CD8-positive, alpha-beta memory T cell (primary cell): ENCODE measurements around the gene AK4. TPM values are rescaled to one million over a fixed set of nuclear protein-coding genes. Genes with fewer than 3 reads are reported as not detected.

Experiments used
- CTCF ChIA-PET: fragments of 350-600 bp; sonication (Branson Sonifier 250); formaldehyde crosslinking; loops from one replicate; lab custom pipeline; 2021; ENCODE audit warnings: antibody characterized with exemption; lab: Charles Lee
- POLR2A ChIA-PET: fragments of 350-600 bp; sonication (Branson Sonifier 250); formaldehyde crosslinking; loops from one replicate; lab custom pipeline; 2021; ENCODE audit warnings: antibody characterized with exemption; lab: Charles Lee
- DNase-seq, 5 donors: peaks; one replicate each; pipeline versions ENCODE4 v3.0.0 to v3.0.0-alpha.2; 2020 to 2022; ENCODE audit warnings: mixed read lengths in 1 of 5
- H3K27ac ChIP-seq: one replicate; pipeline ENCODE4 v1.7.0; 2013; ENCODE audit warnings: low read depth, mild to moderate bottlenecking, low read length, moderate library complexity
- H3K27me3 ChIP-seq: 2 replicates; pipeline ENCODE4 v1.7.0; 2013; ENCODE audit warnings: low read length, mild to moderate bottlenecking; ENCODE audit not compliant: insufficient read depth, poor library complexity, severe bottlenecking
- H3K36me3 ChIP-seq: 2 replicates; pipeline ENCODE4 v1.7.0; 2013; ENCODE audit warnings: mild to moderate bottlenecking, low read length, moderate library complexity; ENCODE audit not compliant: insufficient read depth
- H3K4me1 ChIP-seq: 2 replicates; pipeline ENCODE4 v1.7.0; 2013; ENCODE audit warnings: mild to moderate bottlenecking, low read length, moderate library complexity; ENCODE audit not compliant: insufficient read depth
- H3K4me3 ChIP-seq: 2 replicates; pipeline ENCODE4 v1.7.0; 2013; ENCODE audit warnings: mild to moderate bottlenecking, low read length
- H3K9me3 ChIP-seq: 2 replicates; pipeline ENCODE4 v1.7.0; 2013; ENCODE audit warnings: mild to moderate bottlenecking, low read length
- H3K27ac Mint-ChIP-seq, 8 donors: one replicate each; pipeline ENCODE4 v1.8.0; 2020 to 2021; ENCODE audit warnings: mixed read lengths in 8 of 8, mild to moderate bottlenecking in 6 of 8, inconsistent platforms in 3 of 8, moderate library complexity in 3 of 8
- H3K27me3 Mint-ChIP-seq, 2 donors: one replicate each; pipeline ENCODE4 v1.8.0; 2020 to 2021; ENCODE audit warnings: mixed read lengths in 2 of 2, mild to moderate bottlenecking in 1 of 2, moderate library complexity in 1 of 2
- H3K36me3 Mint-ChIP-seq, 3 donors: one replicate each; pipeline ENCODE4 v1.8.0; 2020 to 2021; ENCODE audit warnings: mixed read lengths in 3 of 3, inconsistent platforms in 1 of 3, mild to moderate bottlenecking in 1 of 3
- H3K4me1 Mint-ChIP-seq, 3 donors: one replicate each; pipeline ENCODE4 v1.8.0; 2020 to 2021; ENCODE audit warnings: mixed read lengths in 3 of 3, inconsistent platforms in 1 of 3, mild to moderate bottlenecking in 1 of 3
- H3K4me3 Mint-ChIP-seq, 7 donors: one replicate each; pipeline ENCODE4 v1.8.0; 2020 to 2021; ENCODE audit warnings: mixed read lengths in 7 of 7, mild to moderate bottlenecking in 6 of 7, moderate library complexity in 4 of 7, inconsistent platforms in 2 of 7
- H3K9me3 Mint-ChIP-seq, 5 donors: one replicate each; pipeline ENCODE4 v1.8.0; 2020 to 2022; ENCODE audit warnings: mixed read lengths in 5 of 5, mild to moderate bottlenecking in 3 of 5, moderate library complexity in 2 of 5, inconsistent platforms in 1 of 5
- polyA plus RNA-seq: library from polyadenylated mRNA; unstranded; fragments of 300-500 nt; fragmentation: Illumina TruSeq; gene quantifications from one replicate; pipeline ENCODE4 v1.2.3, GENCODE V29; 2021
- total RNA-seq, 2 experiments: library from RNA; stranded (reverse); gene quantifications; one replicate each; pipeline ENCODE4 v1.2.3, GENCODE V29; 2021

AK4 gene
- total and polyA plus RNA-seq, 3 experiments from 2014 or later: 0.08 to 32.2 (median 29.9) TPM

DNA sequence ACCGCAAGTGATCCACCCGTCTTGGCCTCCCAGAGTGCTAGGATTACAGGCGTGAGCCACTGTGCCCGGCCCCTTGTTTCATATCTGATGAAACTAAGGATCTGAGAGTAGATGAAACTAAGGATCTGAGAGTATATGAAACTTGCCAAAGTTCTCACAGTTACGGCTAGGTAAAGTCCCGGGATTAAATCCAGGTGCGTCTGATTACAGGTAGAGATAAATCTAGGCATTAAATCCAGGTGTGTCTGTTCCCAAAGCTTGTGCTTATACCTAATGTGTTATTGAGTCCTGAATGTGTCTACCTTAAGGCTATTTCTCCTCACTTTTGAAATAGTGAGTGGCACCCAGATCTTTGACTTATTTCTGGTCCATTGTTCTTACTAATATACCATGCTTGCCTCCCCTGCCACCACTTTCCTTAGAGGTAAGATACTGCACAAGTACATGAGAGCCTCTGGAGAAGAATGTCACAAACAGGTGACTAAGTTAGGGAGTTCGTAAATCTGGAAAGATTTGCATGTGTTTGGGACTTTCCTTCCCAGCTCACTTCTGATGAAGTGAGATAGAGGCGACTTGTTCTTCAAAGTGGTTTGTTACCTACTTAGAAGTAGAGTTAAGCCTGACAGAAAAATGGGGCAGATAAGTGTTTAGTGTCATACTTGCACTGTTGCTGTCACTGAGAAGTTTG, 66.5 kb downstream of the AK4 start:
- no peak overlapping the region for H3K27ac Mint-ChIP-seq
- Histone ChIP-seq H3K4me1 (no peaks in the 10 kb centered on the region), H3K27ac (no peak overlapping the region), H3K27me3 (no peaks in the 10 kb centered on the region), H3K9me3 (no peaks in the 10 kb centered on the region), H3K36me3 (no peaks in the 10 kb centered on the region), H3K4me3 (no peak overlapping the region)
- no peaks in the 10 kb centered on the region for H3K36me3 Mint-ChIP-seq
- H3K4me1 Mint-ChIP-seq: peaks cover 0 to 6% (median 4%) of the 10 kb centered on the region in 3 donors
- H3K9me3 Mint-ChIP-seq: no peaks in the 10 kb centered on the region
- no peak for DNase-seq
- POLR2A ChIA-PET: no interaction called here
- H3K4me3 Mint-ChIP-seq: no peak overlapping the region
- CTCF ChIA-PET: interaction anchor here (0.9 to 1.6 kb wide), 3 partner anchors 9 to 473 kb away, joined by 3 to 4 read pairs (median 3); no protein-coding TSS in a partner anchor
- peaks cover 3 to 9% of the 10 kb centered on the region in 2 donors for H3K27me3 Mint-ChIP-seq

DNA sequence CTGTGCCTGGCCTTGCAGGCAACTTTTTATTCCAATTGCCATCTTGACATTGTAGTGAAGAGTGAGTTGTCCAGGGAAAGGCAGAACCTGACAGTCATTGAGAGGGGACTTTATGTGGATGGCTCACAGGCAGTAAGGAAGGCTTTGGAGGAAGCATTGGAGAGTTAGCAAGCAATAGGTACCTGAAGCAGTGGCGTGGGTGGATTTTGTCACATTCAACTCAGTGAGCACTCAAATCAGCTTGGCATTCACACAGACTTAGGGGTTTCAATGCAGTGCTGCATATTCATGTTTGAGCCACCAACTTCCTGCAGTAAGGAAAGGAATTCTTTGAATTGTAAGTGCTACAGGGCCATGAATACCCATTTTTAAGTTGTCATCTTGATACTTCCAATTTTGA, 69.0 kb downstream of the AK4 start:
- ChIA-PET CTCF (interaction anchor here (0.7 kb wide), 1 partner anchor 34 kb away, joined by 4 read pairs; no protein-coding TSS in a partner anchor), POLR2A (no interaction called here)
- H3K9me3 Mint-ChIP-seq: no peaks in the 10 kb centered on the region

GRCh38 chr1:65221638-65222339, 73.8 kb downstream of the AK4 start:
- CTCF ChIA-PET: no interaction called here
- Histone ChIP-seq H3K27ac (no peak overlapping the region), H3K4me1 (no peaks in the 10 kb centered on the region), H3K27me3 (no peaks in the 10 kb centered on the region), H3K4me3 (no peak overlapping the region), H3K36me3 (no peaks in the 10 kb centered on the region), H3K9me3 (no peaks in the 10 kb centered on the region)
- Mint-ChIP-seq H3K27ac (no peak overlapping the region), H3K4me3 (no peak overlapping the region), H3K9me3 (no peaks in the 10 kb centered on the region), H3K36me3 (no peaks in the 10 kb centered on the region), H3K4me1 (no peaks in the 10 kb centered on the region), H3K27me3 (peaks cover 4 to 13% of the 10 kb centered on the region in 2 donors)
- DNase-seq: no peak
- POLR2A ChIA-PET: no interaction called here

More for the DNA sequence above, 69.0 kb downstream of the AK4 start:
- H3K36me3 Mint-ChIP-seq: no peaks in the 10 kb centered on the region
- no peaks in the 10 kb centered on the region for H3K4me1 ChIP-seq
- no peak overlapping the region for H3K4me3 ChIP-seq
- peaks cover 0 to 6% (median 4%) of the 10 kb centered on the region in 3 donors for H3K4me1 Mint-ChIP-seq
- no peak for DNase-seq
- no peak overlapping the region for H3K4me3 Mint-ChIP-seq
- no peaks in the 10 kb centered on the region for H3K9me3 ChIP-seq
- H3K27me3 ChIP-seq: no peaks in the 10 kb centered on the region
- H3K36me3 ChIP-seq: no peaks in the 10 kb centered on the region
- H3K27ac ChIP-seq: no peak overlapping the region
- peaks cover 3 to 8% of the 10 kb centered on the region in 2 donors for H3K27me3 Mint-ChIP-seq
- H3K27ac Mint-ChIP-seq: no peak overlapping the region

DNA sequence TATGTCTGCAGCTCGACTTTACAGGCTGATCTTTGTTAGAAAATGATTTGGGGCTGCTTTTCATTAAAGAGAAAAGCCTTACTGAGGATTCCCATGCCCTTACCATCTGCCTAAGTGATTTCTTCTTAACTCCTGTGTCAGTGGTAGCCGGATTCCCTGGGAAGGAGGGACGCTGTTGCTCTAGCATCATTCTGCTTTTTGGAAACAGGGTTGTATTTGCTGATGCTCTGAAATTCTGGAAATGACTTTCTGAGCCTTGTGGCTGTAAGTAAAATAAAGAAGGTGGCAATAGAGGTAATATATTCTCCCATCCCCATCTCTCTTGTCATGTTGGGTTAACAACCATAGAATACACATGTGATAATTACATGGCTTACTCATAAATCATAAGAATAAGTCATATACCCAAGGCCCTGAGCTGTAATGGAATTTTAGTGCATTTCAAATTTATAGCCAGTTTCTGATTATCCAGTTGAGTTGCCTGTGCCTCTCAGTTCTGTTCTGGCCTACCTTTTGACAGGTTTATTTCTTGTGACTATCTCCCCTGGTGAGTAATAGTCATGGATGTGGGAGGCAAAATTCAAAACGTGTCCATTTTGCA, 74.4 kb downstream of the AK4 start:
- POLR2A ChIA-PET: no interaction called here
- Histone ChIP-seq H3K36me3 (no peaks in the 10 kb centered on the region), H3K9me3 (no peaks in the 10 kb centered on the region), H3K4me3 (no peak overlapping the region), H3K4me1 (no peaks in the 10 kb centered on the region), H3K27me3 (no peaks in the 10 kb centered on the region), H3K27ac (no peak overlapping the region)
- Mint-ChIP-seq H3K27ac (no peak overlapping the region), H3K27me3 (peaks cover 4 to 13% of the 10 kb centered on the region in 2 donors), H3K9me3 (no peaks in the 10 kb centered on the region), H3K4me3 (no peak overlapping the region), H3K36me3 (no peaks in the 10 kb centered on the region), H3K4me1 (no peaks in the 10 kb centered on the region)
- CTCF ChIA-PET: no interaction called here
- no peak for DNase-seq

DNA sequence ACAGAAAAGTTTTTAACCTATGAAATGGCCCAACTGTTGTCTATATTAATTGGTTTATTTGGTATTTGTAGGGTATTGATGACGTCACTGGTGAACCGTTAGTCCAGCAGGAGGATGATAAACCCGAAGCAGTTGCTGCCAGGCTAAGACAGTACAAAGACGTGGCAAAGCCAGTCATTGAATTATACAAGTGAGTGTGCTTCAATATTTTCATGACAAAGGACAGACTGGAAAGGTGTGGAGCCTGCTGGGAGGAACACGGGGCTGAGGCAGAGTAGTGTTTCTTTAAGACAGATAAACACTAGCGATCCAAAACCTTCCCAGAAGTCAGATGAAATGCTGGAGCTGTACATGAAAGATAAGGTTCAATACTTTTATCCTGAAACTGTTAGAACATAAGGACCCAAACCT, 76.7 kb downstream of the AK4 start:
- Histone ChIP-seq H3K9me3 (no peaks in the 10 kb centered on the region), H3K27me3 (no peaks in the 10 kb centered on the region), H3K36me3 (no peaks in the 10 kb centered on the region), H3K27ac (no peak overlapping the region), H3K4me3 (no peak overlapping the region), H3K4me1 (no peaks in the 10 kb centered on the region)
- POLR2A ChIA-PET: no interaction called here
- H3K4me1 Mint-ChIP-seq: no peaks in the 10 kb centered on the region
- CTCF ChIA-PET: interaction anchor here (1.0 to 1.6 kb wide), 2 partner anchors 9 kb away, joined by 4 read pairs; no protein-coding TSS in a partner anchor
- H3K4me3 Mint-ChIP-seq: no peak overlapping the region
- no peak overlapping the region for H3K27ac Mint-ChIP-seq
- peaks cover 4 to 15% of the 10 kb centered on the region in 2 donors for H3K27me3 Mint-ChIP-seq
- no peaks in the 10 kb centered on the region for H3K9me3 Mint-ChIP-seq
- H3K36me3 Mint-ChIP-seq: no peaks in the 10 kb centered on the region
- DNase-seq: no peak

DNA sequence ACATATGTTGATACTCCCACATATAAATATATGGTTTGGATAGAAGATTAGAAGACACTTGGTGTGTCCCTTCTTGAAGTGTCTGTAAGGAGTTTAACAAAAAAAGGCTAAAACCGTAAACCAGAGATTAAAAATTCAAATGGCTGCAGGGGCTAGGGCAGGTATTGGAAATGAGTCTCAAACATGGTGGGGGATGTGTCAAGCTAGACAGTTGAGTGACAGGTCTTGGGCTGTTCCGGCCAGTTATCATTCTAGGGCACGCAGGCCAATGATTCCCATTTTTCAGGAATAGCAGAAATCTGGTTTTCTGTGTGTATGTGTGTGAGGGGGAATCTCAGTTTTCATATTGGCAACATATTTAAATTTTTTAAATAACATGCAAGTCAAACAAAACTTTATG, 77.2 kb downstream of the AK4 start:
- POLR2A ChIA-PET: no interaction called here
- CTCF ChIA-PET: interaction anchor here (1.0 kb wide), 1 partner anchor 10 kb away, joined by 4 read pairs; no protein-coding TSS in a partner anchor
- no peak overlapping the region for H3K27ac Mint-ChIP-seq

DNA sequence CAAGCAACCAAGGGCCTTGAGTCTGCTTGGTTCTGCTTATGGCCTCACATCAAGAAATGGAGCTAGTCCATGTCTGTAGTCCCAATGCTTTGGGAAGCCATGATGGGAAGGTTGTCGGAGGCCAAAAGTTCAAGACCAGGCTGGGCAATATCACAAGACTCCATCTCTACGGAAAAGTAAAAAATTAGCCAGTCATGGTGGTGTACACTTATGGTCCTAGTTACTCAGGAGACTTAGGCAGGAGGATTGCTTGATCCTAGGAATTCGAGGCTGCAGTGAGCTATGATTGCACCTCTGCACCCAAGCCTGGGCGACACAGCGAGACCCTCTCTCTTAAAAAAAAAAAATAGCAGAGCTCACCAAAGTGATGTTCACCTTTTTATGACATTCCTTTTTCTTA, 81.2 kb downstream of the AK4 start:
- H3K27me3 ChIP-seq: no peaks in the 10 kb centered on the region
- no peaks in the 10 kb centered on the region for H3K9me3 ChIP-seq
- H3K4me3 ChIP-seq: no peak overlapping the region
- Mint-ChIP-seq H3K27me3 (peaks cover 7 to 29% of the 10 kb centered on the region in 2 donors), H3K4me3 (no peak overlapping the region), H3K9me3 (no peaks in the 10 kb centered on the region), H3K36me3 (no peaks in the 10 kb centered on the region), H3K4me1 (no peaks in the 10 kb centered on the region), H3K27ac (no peak overlapping the region)
- ChIA-PET POLR2A (no interaction called here), CTCF (interaction anchor here (1.3 to 1.5 kb wide), 2 partner anchors 20 to 459 kb away, joined by 3 to 5 read pairs; no protein-coding TSS in a partner anchor)
- no peaks in the 10 kb centered on the region for H3K4me1 ChIP-seq
- H3K27ac ChIP-seq: no peak overlapping the region
- no peak for DNase-seq
- no peaks in the 10 kb centered on the region for H3K36me3 ChIP-seq

More for the DNA sequence above, 77.2 kb downstream of the AK4 start:
- H3K4me1 Mint-ChIP-seq: no peaks in the 10 kb centered on the region
- no peak overlapping the region for H3K27ac ChIP-seq
- peaks cover 4 to 15% of the 10 kb centered on the region in 2 donors for H3K27me3 Mint-ChIP-seq
- no peaks in the 10 kb centered on the region for H3K36me3 Mint-ChIP-seq
- H3K9me3 ChIP-seq: no peaks in the 10 kb centered on the region
- no peak overlapping the region for H3K4me3 ChIP-seq
- no peak overlapping the region for H3K4me3 Mint-ChIP-seq
- H3K9me3 Mint-ChIP-seq: no peaks in the 10 kb centered on the region
- H3K4me1 ChIP-seq: no peaks in the 10 kb centered on the region
- no peaks in the 10 kb centered on the region for H3K27me3 ChIP-seq
- no peak for DNase-seq
- no peaks in the 10 kb centered on the region for H3K36me3 ChIP-seq
